Measurements from ENCODE around the gene LRMDA.

DNA sequence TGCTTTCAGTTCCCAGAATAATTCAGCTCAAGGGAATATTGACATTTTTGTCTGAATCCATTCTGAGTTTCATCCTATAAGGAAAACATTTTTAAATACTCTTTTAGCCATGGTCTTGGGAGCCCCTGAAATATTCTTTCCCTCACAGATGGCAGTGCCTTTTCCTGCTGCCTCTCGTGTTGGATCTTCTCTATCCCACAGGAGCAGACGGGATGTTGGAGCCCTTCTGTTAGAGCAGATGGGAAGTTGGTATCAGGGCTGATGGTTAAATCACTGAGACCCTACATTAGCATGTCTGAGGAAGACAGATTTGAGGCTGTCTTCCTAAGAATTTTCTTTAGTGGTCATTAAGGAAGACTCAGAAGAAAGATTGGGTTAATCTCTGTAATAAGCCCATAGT lies 737.8 kb downstream of the LRMDA start:
- TF ChIP-seq POLR2A (IDR thresholded peaks at IDR 0.05) = no peak
- TF ChIP-seq, protein P1, sequence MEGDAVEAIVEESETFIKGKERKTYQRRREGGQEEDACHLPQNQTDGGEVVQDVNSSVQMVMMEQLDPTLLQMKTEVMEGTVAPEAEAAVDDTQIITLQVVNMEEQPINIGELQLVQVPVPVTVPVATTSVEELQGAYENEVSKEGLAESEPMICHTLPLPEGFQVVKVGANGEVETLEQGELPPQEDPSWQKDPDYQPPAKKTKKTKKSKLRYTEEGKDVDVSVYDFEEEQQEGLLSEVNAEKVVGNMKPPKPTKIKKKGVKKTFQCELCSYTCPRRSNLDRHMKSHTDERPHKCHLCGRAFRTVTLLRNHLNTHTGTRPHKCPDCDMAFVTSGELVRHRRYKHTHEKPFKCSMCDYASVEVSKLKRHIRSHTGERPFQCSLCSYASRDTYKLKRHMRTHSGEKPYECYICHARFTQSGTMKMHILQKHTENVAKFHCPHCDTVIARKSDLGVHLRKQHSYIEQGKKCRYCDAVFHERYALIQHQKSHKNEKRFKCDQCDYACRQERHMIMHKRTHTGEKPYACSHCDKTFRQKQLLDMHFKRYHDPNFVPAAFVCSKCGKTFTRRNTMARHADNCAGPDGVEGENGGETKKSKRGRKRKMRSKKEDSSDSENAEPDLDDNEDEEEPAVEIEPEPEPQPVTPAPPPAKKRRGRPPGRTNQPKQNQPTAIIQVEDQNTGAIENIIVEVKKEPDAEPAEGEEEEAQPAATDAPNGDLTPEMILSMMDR (IDR thresholded peaks at IDR 0.05) = no peak
